ENCODE data around the gene TSKU. TPM values are rescaled to one million over a fixed set of nuclear protein-coding genes. Genes with fewer than 3 reads are reported as not detected.

TSKU gene
- total RNA-seq, 2 experiments from 2014 or later, result 1.5 to 1.8 TPM

DNA sequence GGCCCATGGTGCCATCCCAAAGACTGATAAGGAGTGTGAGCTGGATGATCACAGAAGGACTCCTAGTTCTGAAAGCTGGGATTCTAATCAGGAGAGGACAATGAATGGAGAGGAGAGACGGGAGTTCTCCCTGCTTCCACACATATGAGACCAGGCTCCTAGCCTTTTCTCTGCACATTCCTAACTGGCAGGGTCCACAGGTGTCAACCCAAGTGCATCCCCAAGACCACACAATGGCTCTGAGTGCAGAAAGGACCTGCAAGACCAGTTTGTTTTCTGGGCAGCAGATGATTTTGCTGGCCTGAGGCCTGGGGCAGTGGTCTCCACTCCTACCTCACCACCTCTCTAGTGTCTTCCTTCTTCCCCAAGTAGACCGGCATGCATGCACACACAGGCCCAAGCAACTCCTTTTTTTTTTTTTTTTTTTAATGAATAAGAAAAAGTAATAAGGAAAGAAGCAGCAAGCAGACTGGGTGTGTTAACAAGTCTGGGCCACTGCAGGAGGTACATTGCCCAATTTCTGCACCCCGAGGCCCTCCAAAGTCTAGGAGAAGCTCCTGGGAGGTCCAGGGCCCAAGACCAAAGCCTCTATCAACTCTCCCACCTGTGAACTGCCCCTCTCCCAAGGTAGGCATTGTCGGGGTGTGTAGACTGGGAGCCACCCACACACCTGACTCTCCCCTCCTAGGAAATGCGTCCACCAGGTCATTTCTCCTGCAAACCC lies 1.2 kb upstream of the TSKU start:
- Histone ChIP-seq H3K4me1 (ENCODE audit: insufficient read depth, low read length, poor library complexity, severe bottlenecking) (no peaks in the 10 kb centered on the region), H3K36me3 (ENCODE audit: insufficient read depth, low read length) (no peaks in the 10 kb centered on the region), H3K79me2 (ENCODE audit: insufficient read depth, low read depth, low read length) (no peaks in the 10 kb centered on the region), H3K9me3 (ENCODE audit: low read length) (peaks cover 10% of the 10 kb centered on the region; the same call in 1 of the 2 replicates), H3K4me3 (ENCODE audit: low read depth, low read length, poor library complexity, severe bottlenecking) (peak overlapping the region; percentile 71), H2AFZ (ENCODE audit: low read length) (peak overlapping the region; percentile 60; the same call in 1 of the 2 replicates), H4K20me1 (ENCODE audit: insufficient read depth, low read length) (no peaks in the 10 kb centered on the region), H3K27ac (ENCODE audit: low read depth, low read length, poor library complexity, severe bottlenecking) (peak overlapping the region; percentile 37), H3K9me2 (ENCODE audit: insufficient read depth, low read length) (no peaks in the 10 kb centered on the region), H3K4me2 (ENCODE audit: low read length) (peak overlapping the region; percentile 64)
- CTCF ChIA-PET (ENCODE audit: unreplicated experiment), result no interaction called here
- POLR2A ChIA-PET, result interaction anchor here (0.7 kb wide), 2 partner anchors 36 to 1213 kb away, joined by 3 read pairs; no protein-coding TSS in a partner anchor
- TF ChIP-seq, protein P1, sequence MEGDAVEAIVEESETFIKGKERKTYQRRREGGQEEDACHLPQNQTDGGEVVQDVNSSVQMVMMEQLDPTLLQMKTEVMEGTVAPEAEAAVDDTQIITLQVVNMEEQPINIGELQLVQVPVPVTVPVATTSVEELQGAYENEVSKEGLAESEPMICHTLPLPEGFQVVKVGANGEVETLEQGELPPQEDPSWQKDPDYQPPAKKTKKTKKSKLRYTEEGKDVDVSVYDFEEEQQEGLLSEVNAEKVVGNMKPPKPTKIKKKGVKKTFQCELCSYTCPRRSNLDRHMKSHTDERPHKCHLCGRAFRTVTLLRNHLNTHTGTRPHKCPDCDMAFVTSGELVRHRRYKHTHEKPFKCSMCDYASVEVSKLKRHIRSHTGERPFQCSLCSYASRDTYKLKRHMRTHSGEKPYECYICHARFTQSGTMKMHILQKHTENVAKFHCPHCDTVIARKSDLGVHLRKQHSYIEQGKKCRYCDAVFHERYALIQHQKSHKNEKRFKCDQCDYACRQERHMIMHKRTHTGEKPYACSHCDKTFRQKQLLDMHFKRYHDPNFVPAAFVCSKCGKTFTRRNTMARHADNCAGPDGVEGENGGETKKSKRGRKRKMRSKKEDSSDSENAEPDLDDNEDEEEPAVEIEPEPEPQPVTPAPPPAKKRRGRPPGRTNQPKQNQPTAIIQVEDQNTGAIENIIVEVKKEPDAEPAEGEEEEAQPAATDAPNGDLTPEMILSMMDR (conservative IDR thresholded peaks at IDR 0.05; ENCODE audit: low read length), result no peak
- no peak for TF ChIP-seq EZH2phosphoT487 (IDR thresholded peaks at IDR 0.05; ENCODE audit: borderline replicate concordance, low read depth, low read length)
- no TSS peak for BruUV-seq (replicated peaks)
- intact Hi-C loops (cut with micrococcal nuclease; ENCODE audit: unreplicated experiment), result no loop called here
- DNase-seq (ENCODE audit: low spot score), result no peak

- no peaks in the 10 kb centered on the region for H3K79me2 ChIP-seq (ENCODE audit: insufficient read depth, low read depth, low read length)
- peak overlapping the region; percentile 64 for H3K4me2 ChIP-seq (ENCODE audit: low read length)
- peak overlapping the region; percentile 60; the same call in 1 of the 2 replicates for H2AFZ ChIP-seq (ENCODE audit: low read length)
- intact Hi-C loops (cut with micrococcal nuclease; ENCODE audit: unreplicated experiment), result no loop called here
- no peak for TF ChIP-seq EZH2phosphoT487 (IDR thresholded peaks at IDR 0.05; ENCODE audit: borderline replicate concordance, low read depth, low read length)
- TF ChIP-seq, protein P1 (conservative IDR thresholded peaks at IDR 0.05; ENCODE audit: low read length), result no peak
- H4K20me1 ChIP-seq (ENCODE audit: insufficient read depth, low read length), result no peaks in the 10 kb centered on the region
- CTCF ChIA-PET (ENCODE audit: unreplicated experiment), result no interaction called here
- H3K4me3 ChIP-seq (ENCODE audit: low read depth, low read length, poor library complexity, severe bottlenecking), result peak overlapping the region; percentile 71
- peak overlapping the region; percentile 37 for H3K27ac ChIP-seq (ENCODE audit: low read depth, low read length, poor library complexity, severe bottlenecking)
- H3K36me3 ChIP-seq (ENCODE audit: insufficient read depth, low read length), result no peaks in the 10 kb centered on the region
- TSS peak; percentile 89 for BruUV-seq (replicated peaks)
- 0 out of 2 replicates have a peak, but pooled peaks cover 2% of the 10 kb centered on the region for H3K9me3 ChIP-seq (ENCODE audit: low read length)
- DNase-seq (ENCODE audit: low spot score), result peak; percentile 89
- no peaks in the 10 kb centered on the region for H3K4me1 ChIP-seq (ENCODE audit: insufficient read depth, low read length, poor library complexity, severe bottlenecking)
- POLR2A ChIA-PET, result interaction anchor here (0.7 kb wide), 2 partner anchors 37 to 1212 kb away, joined by 3 read pairs; no protein-coding TSS in a partner anchor
- H3K9me2 ChIP-seq (ENCODE audit: insufficient read depth, low read length), result no peaks in the 10 kb centered on the region
Observed at GRCh38 chr11:76782531-76783293, 444 bp upstream of the TSKU start.

Measured in OCI-LY7 (cell line).